Activated naive CD4-positive, alpha-beta T cell treated with anti-CD3 and anti-CD28 coated beads, Interleukin-2, amount 50 U/mL, for 72 hours (primary cell): ENCODE results near the gene ZNF281. TPM values are rescaled to one million over a fixed set of nuclear protein-coding genes. Genes with fewer than 3 reads are reported as not detected.
"Not testable (repeated sequence)": the region's sequence is repeated elsewhere in the genome, so short reads cannot be mapped to it uniquely, and the experiment has no call there.

Experiments used
- ATAC-seq, 2 donors: fragments of 150-1000 bp; cut with Tn5 transposase; 2 replicates each; pipeline ENCODE4 v1.10.0; 2021; ENCODE audit warnings: mild to moderate bottlenecking in 2 of 2, moderate library complexity in 2 of 2
- DNase-seq, 2 donors: peaks; one replicate each; pipeline ENCODE4 v3.0.0; 2021 to 2022; ENCODE audit warnings: low spot score in 2 of 2
- H3K27ac Mint-ChIP-seq, 2 donors: one replicate each; pipeline ENCODE4 v1.8.0; 2022; ENCODE audit warnings: mild to moderate bottlenecking in 2 of 2, mixed read lengths in 2 of 2
- H3K36me3 Mint-ChIP-seq, 2 donors: one replicate each; pipeline ENCODE4 v1.8.0; 2022; ENCODE audit warnings: mixed read lengths in 2 of 2
- H3K9me3 Mint-ChIP-seq, 2 donors: one replicate each; pipeline ENCODE4 v1.8.0; 2022; ENCODE audit warnings: mixed read lengths in 2 of 2
- total RNA-seq, 2 donors: library from RNA; stranded (reverse); gene quantifications; one replicate each; pipeline ENCODE4 v1.2.3, GENCODE V29; 2022

Gene ZNF281
- total RNA-seq = 10 to 100 TPM; 16.2 to 19.2 TPM

DNA sequence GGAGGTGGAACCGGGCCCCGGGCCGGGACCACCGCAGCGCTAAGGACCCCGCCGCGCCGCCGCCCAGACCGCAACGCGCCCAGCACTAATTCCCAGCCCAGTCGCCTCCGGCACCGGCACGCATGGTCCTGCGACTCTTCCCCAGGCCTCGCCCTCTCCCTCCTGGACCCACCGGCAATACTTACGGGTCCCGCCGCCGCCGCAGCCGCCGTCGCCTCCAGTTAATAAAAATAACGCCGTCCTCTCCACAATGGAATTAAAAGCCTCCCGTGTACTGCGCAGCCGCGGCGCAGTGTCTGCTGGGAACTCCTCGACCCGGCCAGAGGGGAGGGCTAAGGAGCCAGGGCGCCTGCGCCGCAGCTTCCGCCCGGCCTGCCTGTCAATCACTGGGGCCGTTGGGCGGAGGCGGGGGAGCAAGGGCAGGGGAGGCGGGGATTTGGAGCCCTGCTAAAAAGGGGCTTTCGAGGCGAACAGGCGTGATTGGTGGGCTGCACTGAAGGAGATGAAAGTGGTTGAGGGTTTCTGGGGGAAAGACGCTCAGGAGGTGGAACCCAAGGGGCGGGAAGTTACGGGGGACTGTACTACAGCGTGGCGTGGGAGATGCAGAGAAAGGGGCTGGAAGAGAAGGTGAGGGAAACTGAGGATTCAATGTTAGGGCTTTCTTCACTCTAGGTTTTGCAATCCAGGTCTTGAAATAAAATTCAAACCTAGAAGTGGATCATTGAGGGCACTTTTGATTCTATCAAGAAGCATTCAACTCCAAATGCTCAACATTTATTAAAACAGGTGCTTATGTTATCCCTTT lies at the start of gene ZNF281:
TSS of gene ZNF281 (minus strand) at position 276 of the 805 bp plus-strand sequence. CDS start 331 bp downstream, outside the sequence.
- peaks cover 42% of the 10 kb centered on the region in 2 donors for H3K36me3 Mint-ChIP-seq
- H3K9me3 Mint-ChIP-seq = no peaks in the 10 kb centered on the region
- H3K27ac Mint-ChIP-seq = peak within 1 kb of the TSS; percentile 95 to 99
- ATAC-seq (peak; percentile 99), DNase-seq (peak; percentile 93 to 97)

DNA sequence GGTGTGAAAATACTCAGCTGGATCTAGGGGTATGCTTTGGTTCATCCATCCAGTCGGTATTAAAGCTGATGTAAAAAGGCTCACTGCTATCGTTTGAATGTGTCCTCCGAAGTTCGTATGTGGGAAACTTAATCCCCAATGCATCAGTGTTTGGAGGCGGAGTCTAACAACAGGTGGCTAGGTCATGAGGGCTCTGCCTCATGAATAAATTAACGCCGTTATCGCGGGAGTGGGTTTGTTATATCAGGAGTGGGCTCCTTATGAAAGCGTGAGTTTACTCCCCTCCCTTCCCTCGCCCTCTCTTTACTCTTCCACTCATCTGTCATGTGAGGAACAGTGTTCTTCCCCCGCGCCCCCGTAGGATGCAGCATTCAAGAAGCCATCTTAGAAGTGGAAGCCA lies 48.9 kb upstream of the ZNF281 start:
- H3K27ac Mint-ChIP-seq = no peak overlapping the region

GRCh38 chr1:200457810-200458209 lies 48.0 kb upstream of the ZNF281 start:
- Mint-ChIP-seq H3K36me3 (no peaks in the 10 kb centered on the region), H3K9me3 (peaks cover 0 to 6% of the 10 kb centered on the region in 2 donors), H3K27ac (no peak overlapping the region)
- ATAC-seq = no peak
- DNase-seq = no peak

More for the DNA sequence above, 48.9 kb upstream of the ZNF281 start:
- ATAC-seq (no peak), DNase-seq (no peak)
- Mint-ChIP-seq H3K36me3 (no peaks in the 10 kb centered on the region), H3K9me3 (no peaks in the 10 kb centered on the region)

GRCh38 chr1:200454425-200454824 lies 44.6 kb upstream of the ZNF281 start:
- DNase-seq (no peak), ATAC-seq (no peak)
- Mint-ChIP-seq H3K9me3 (peaks cover 0 to 10% of the 10 kb centered on the region in 2 donors), H3K36me3 (peaks cover 0 to 6% of the 10 kb centered on the region in 2 donors), H3K27ac (peak overlapping the region in 1 of 2 donors; percentile 12)

DNA sequence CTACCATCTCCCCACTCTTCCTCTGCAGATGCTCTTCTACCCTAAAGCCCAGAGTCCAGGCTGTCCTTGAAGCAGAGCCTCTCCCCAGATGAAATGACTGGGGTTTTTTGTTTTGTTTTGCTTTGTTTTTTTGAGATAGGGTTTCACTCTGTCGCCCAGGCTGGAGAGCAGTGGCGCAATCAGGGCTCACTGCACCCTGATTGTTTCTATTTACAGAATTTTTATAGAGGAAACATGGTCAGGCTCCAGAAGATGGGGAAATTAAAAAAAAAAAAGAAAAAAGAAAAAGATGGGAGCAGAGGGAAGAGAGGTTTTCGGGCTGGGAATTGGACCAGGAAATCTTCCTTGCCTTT lies 43.7 kb upstream of the ZNF281 start:
- ATAC-seq (no peak), DNase-seq (no peak)
- H3K36me3 Mint-ChIP-seq = peaks cover 0 to 6% of the 10 kb centered on the region in 2 donors
- H3K27ac Mint-ChIP-seq = no peak overlapping the region
- H3K9me3 Mint-ChIP-seq = peaks cover 0 to 10% of the 10 kb centered on the region in 2 donors

DNA sequence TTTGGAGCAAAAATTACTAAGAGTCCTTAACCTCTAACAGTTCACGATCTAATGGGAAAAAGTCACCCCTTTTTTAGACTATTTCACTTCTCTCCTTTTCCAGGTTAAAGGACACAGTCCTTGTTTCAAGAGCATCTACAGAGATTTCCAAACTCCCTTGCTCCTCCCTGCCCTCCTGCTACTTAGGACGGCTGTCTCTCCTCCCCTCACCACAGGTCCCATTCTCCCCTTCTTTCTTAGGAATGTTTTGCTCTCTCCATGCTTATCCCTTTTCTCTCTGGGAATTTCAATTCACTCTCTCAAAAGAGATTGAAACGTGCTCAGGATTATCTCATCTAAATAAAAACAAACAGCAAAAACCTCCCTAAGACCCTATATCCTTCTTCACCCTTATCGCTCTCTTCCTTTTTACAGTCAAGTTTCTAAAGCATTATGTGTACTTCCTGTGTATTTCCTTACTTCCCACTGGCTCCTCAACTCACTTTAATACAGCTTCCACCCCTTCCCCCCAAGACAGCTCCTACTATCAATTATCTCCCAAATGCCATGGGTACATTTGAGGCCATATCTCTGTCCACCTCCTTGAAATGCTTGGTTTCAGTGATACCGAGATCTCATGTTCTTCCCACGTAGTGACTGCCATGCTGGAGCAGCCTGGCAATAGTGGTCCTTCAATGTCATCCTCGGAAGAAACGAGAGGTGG lies 43.2 kb upstream of the ZNF281 start:
- Mint-ChIP-seq H3K36me3 (peaks cover 0 to 6% of the 10 kb centered on the region in 2 donors), H3K9me3 (peaks cover 0 to 10% of the 10 kb centered on the region in 2 donors), H3K27ac (no peak overlapping the region)
- ATAC-seq = no peak
- DNase-seq = no peak

DNA sequence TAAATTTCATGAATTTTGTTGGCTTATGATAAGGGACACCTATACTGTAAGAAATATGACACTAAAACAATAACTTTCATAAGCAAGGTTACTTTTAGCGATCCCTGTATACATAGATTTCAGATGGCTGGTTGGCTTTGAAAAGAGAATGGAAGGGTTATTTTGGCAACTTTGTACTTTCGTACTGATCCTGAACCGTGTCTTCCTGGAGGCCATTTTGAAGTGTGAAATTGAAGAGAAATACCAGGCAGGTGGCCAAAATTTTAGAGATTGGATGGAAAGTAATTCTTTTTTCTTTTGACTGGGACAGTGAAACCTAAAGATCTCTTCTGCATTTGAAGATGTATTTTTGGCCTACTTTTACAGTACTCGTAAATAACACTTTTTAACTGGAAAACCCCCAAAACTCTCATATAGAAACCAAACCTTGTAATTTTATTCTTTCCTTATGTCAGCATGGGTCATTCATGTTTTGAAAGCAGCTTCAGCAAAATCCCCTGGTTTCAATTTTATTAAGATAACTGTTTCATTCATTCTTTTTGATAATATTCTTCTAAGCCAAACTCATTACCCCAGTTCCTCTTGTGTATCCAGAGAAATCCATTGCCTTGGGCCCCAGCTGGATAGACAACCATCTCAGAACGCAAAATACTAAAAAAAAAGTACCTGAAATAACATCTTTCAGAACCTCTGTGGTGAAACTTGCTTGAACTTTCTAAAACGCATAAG lies 38.4 kb upstream of the ZNF281 start:
- Mint-ChIP-seq H3K9me3 (peaks cover 0 to 8% of the 10 kb centered on the region in 2 donors), H3K36me3 (peaks cover 0 to 18% of the 10 kb centered on the region in 2 donors), H3K27ac (peak overlapping the region; percentile 80 to 94)
- peak; percentile 74 to 83 for ATAC-seq
- DNase-seq = peak in 1 of 2 donors; percentile 23

DNA sequence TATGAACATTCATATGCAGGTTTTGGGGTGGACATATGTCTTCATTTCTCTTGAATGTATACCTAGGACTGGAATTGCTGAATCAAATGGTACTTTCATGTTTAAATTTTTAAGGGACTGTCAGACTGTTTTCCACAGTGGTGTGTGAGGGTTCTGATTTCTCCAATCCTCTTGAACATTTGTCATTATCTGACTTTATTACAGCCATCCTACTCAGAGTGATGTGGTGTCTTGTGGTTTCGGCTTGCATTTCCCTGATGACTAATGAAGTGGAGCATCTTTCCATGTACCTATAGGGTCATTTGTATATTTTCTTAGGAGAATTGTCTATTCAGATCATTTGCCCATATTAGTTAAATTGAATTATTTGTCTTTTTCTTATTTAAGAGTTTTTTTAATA lies 35.4 kb upstream of the ZNF281 start:
- ATAC-seq (peak; percentile 80 to 84), DNase-seq (peak in 1 of 2 donors; percentile 16)
- Mint-ChIP-seq H3K27ac (peak overlapping the region in 1 of 2 donors; percentile 59), H3K9me3 (peaks cover 0 to 4% of the 10 kb centered on the region in 2 donors), H3K36me3 (peaks cover 0 to 18% of the 10 kb centered on the region in 2 donors)

DNA sequence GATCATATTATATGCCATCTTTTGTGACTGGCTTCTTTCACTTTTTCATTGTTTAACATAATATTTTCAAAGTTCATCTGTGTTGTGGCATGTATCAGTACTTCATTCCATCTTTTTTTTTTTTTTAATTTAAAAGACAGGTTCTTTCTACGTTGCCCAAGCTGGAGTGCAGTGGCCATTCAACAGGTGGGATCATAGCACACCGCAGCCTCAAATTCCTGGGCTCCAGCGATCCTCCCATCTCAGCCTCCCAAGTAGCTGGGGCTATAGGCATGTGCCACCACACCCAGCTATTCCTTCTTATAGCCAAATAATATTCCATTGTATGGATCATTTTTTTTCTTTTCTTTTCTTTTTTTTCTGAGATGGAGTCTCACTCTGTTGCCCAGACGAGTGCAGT lies 34.6 kb upstream of the ZNF281 start:
- no peaks in the 10 kb centered on the region for H3K9me3 Mint-ChIP-seq
- DNase-seq (no peak), ATAC-seq (no peak)
- peaks cover 0 to 13% of the 10 kb centered on the region in 2 donors for H3K36me3 Mint-ChIP-seq
- H3K27ac Mint-ChIP-seq = peak overlapping the region; percentile 59 to 72

DNA sequence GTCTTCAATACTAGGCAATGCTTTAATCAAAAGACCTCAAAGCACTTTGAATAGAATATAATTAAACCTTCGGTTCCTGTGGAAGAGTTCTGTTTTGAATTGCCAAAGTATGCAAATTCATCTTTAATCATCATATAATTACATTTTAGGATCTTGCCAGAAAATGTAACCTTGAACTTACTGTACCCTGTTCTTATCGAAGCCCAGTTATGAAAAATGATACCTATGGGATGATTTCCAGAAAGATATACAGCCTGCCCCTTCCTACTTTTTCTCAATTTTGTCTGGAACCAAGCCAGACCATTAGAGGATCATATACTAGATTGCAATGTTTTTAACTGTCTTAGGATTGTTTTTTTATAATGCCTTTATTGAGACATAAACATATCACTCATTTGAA lies 34.0 kb upstream of the ZNF281 start:
- DNase-seq (no peak), ATAC-seq (no peak)
- H3K9me3 Mint-ChIP-seq = no peaks in the 10 kb centered on the region
- peaks cover 0 to 12% of the 10 kb centered on the region in 2 donors for H3K36me3 Mint-ChIP-seq
- H3K27ac Mint-ChIP-seq = no peak overlapping the region

DNA sequence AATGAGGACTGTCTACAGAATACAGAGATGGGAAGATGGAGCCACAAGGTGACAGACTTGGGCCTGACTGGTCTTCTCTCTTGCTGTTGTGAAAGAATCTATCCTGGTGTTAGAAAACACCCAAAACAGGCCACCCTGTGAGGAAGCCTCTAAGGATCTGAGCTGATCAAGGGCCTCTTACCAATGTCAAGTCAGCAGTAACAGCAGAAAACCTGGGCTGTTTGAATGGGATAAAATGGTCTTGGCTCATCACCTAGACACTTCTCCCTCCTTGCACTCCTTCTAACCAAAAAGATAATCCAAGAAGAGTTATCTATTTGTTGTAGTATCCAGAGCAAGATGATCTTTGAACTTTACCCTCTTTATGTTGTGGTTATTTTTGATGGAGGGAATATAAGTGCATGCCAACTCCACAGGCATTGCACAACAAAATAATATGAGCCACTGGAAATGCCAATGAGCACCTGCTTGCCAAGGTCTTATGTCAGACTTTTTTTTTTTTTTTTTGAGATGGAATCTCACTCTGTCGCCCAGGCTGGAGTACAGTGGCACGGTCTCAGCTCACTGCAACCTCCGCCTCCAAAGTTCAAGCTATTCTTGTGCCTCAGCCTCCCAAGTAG lies 32.8 kb upstream of the ZNF281 start:
- no peaks in the 10 kb centered on the region for H3K9me3 Mint-ChIP-seq

GRCh38 chr1:200442023-200442422 lies 32.2 kb upstream of the ZNF281 start:
- Mint-ChIP-seq H3K9me3 (no peaks in the 10 kb centered on the region), H3K27ac (no peak overlapping the region), H3K36me3 (peaks cover 0 to 2% of the 10 kb centered on the region in 2 donors)
- no peak for DNase-seq
- no peak for ATAC-seq

More for the DNA sequence above, 32.8 kb upstream of the ZNF281 start:
- DNase-seq (no peak), ATAC-seq (no peak)
- Mint-ChIP-seq H3K27ac (no peak overlapping the region), H3K36me3 (peaks cover 0 to 8% of the 10 kb centered on the region in 2 donors)

GRCh38 chr1:200438911-200439310 lies 29.1 kb upstream of the ZNF281 start:
- no peak for ATAC-seq
- Mint-ChIP-seq H3K27ac (no peak overlapping the region), H3K36me3 (no peaks in the 10 kb centered on the region), H3K9me3 (no peaks in the 10 kb centered on the region)
- no peak for DNase-seq

DNA sequence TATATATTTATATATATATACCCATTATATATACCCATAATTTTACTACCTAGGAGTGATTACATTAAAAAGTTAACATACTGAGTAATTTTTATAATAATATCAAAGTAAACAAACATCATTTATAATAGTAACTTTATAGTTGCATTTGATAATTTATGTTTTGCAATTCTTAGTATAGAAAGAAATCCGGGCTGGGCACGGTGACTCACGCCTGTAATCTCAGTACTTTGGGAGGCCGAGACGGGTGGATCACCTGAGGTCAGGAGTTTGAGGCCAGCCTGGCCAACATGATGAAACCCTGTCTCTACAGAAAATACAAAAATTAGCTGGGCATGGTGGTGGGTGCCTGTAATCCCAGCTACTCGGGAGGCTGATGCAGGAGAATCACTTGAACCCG lies 28.6 kb upstream of the ZNF281 start:
- not testable (repeated sequence) for H3K27ac Mint-ChIP-seq, DNase-seq, H3K9me3 Mint-ChIP-seq, ATAC-seq, H3K36me3 Mint-ChIP-seq

DNA sequence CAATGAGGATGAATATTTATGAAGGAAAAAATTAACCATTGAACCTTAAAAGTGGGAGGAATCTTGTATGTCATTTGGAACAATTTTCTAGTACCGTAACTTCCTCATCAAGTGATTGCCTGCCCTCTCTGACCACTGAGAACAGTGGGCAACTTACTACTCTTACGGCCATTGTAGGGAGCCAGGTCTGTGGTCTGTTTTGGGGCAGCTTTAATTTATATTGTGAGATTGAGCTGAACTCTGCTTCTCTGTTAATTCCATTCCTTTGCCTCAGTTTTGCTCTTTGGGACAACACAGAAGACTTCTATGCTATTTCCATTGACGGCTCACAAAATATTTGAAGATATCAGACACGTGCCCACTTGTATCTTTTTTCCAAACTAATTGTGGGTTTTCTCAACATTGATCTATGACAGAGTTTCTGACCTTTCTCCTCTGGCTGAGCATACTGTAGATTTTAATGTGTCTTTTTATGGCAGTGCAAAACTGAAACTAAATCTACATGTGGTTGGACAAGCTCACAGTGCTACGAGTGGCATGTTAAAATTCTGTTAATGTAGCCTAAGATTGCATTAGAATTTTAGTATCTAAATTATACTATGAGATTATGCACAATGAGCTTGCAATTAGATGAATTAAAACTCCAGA lies 27.8 kb upstream of the ZNF281 start:
- Mint-ChIP-seq H3K36me3 (no peaks in the 10 kb centered on the region), H3K27ac (peak overlapping the region in 1 of 2 donors; percentile 79), H3K9me3 (no peaks in the 10 kb centered on the region)
- no peak for DNase-seq
- ATAC-seq = peak; percentile 48 to 89

DNA sequence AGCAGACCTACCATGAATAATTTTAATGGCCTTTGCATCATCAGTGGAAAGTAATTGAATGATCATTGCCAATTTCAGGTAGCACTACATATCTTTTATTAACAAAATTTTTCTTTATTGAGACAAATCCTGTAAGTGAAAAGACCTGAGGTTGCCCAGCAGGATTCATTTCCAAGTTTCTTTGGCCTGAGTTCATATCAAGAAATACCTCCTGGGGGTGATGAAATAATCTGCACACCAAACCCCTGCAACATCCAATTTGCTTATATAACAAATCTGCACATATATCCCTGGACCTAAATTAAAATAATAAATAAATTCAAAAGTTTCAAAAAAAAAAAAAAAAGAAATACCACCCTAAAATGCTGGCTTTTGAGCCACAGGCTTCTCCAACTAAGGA lies 27.3 kb upstream of the ZNF281 start:
- Mint-ChIP-seq H3K36me3 (no peaks in the 10 kb centered on the region), H3K27ac (no peak overlapping the region), H3K9me3 (no peaks in the 10 kb centered on the region)
- ATAC-seq = no peak
- no peak for DNase-seq
